Astrocyte (in vitro differentiated cells and primary cell): ENCODE data around the gene TLE2. TPM values are rescaled to one million over a fixed set of nuclear protein-coding genes. Genes with fewer than 3 reads are reported as not detected.

ENCODE experiments used
- DNase-seq: peaks from one replicate; pipeline ENCODE4 v3.0.0-alpha.2; 2010; ENCODE audit warnings: low read depth
- FAIRE-seq: peaks from 2 replicates; lab custom pipeline; 2011; peaks lifted over from hg19 to GRCh38; lab: Jason Lieb, UNC
- H2AFZ ChIP-seq: 2 replicates; pipeline ENCODE4 v1.6.0; 2012; ENCODE audit warnings: low read depth, low read length, inconsistent platforms
- H3K27ac ChIP-seq: 2 replicates; pipeline ENCODE4 v1.5.1; 2011; ENCODE audit warnings: low read depth, low read length, inconsistent platforms
- H3K27me3 ChIP-seq: 2 replicates; pipeline ENCODE4 v1.6.0; 2011; ENCODE audit warnings: low read length, inconsistent platforms; ENCODE audit not compliant: insufficient read depth
- H3K36me3 ChIP-seq: 2 replicates; pipeline ENCODE4 v1.5.1; 2011; ENCODE audit warnings: low read length, inconsistent platforms; ENCODE audit not compliant: insufficient read depth
- H3K4me1 ChIP-seq: 2 replicates; pipeline ENCODE4 v1.5.1; 2011; ENCODE audit warnings: low read length, inconsistent platforms; ENCODE audit not compliant: insufficient read depth
- H3K4me2 ChIP-seq: 2 replicates; pipeline ENCODE4 v1.6.0; 2012; ENCODE audit warnings: low read length, inconsistent platforms
- H3K4me3 ChIP-seq: 2 replicates; pipeline ENCODE4 v1.5.1; 2011; ENCODE audit warnings: low read depth, mild to moderate bottlenecking, low read length, inconsistent platforms; ENCODE audit not compliant: insufficient read depth
- H3K79me2 ChIP-seq: 2 replicates; pipeline ENCODE4 v1.6.0; 2012; ENCODE audit warnings: mild to moderate bottlenecking, low read length, inconsistent platforms; ENCODE audit not compliant: insufficient read depth
- H3K9ac ChIP-seq: 2 replicates; pipeline ENCODE4 v1.6.0; 2012; ENCODE audit warnings: mild to moderate bottlenecking, low read length, inconsistent platforms
- H3K9me3 ChIP-seq: 2 replicates; pipeline ENCODE4 v1.5.1; 2012; ENCODE audit warnings: low read depth, mild to moderate bottlenecking, low read length, inconsistent platforms; ENCODE audit not compliant: insufficient read depth
- H4K20me1 ChIP-seq: 2 replicates; pipeline ENCODE4 v1.6.0; 2012; ENCODE audit warnings: low read length, inconsistent platforms; ENCODE audit not compliant: insufficient read depth
- H3K27ac Mint-ChIP-seq: one replicate; pipeline ENCODE4 v1.8.0; 2021; ENCODE audit warnings: mild to moderate bottlenecking, mixed read lengths; ENCODE audit not compliant: unreplicated experiment
- H3K27me3 Mint-ChIP-seq: one replicate; pipeline ENCODE4 v1.8.0; 2021; ENCODE audit warnings: low read depth, mixed read lengths; ENCODE audit not compliant: unreplicated experiment
- H3K36me3 Mint-ChIP-seq: one replicate; pipeline ENCODE4 v1.8.0; 2021; ENCODE audit warnings: low read depth, mixed read lengths; ENCODE audit not compliant: unreplicated experiment
- H3K4me1 Mint-ChIP-seq: one replicate; pipeline ENCODE4 v1.8.0; 2021; ENCODE audit warnings: low read depth, mixed read lengths; ENCODE audit not compliant: unreplicated experiment
- H3K4me3 Mint-ChIP-seq: one replicate; pipeline ENCODE4 v1.8.0; 2021; ENCODE audit warnings: mild to moderate bottlenecking, moderate library complexity, mixed read lengths; ENCODE audit not compliant: unreplicated experiment
- H3K9me3 Mint-ChIP-seq: one replicate; pipeline ENCODE4 v1.8.0; 2021; ENCODE audit warnings: mild to moderate bottlenecking, mixed read lengths; ENCODE audit not compliant: unreplicated experiment
- CTCF ChIP-seq: IDR thresholded peaks from 2 replicates; pipeline ENCODE4 v1.5.1; 2011; ENCODE audit warnings: low read depth, mild to moderate bottlenecking, inconsistent platforms, low read length, moderate library complexity; ENCODE audit not compliant: insufficient read depth
- EZH2 ChIP-seq: IDR thresholded peaks from 2 replicates; pipeline ENCODE4 v1.6.1; 2012; ENCODE audit warnings: mild to moderate bottlenecking, low read length, inconsistent platforms; ENCODE audit not compliant: insufficient read depth
- total RNA-seq: library from RNA; stranded (reverse); gene quantifications from 2 replicates; pipeline ENCODE4 v1.2.1, GENCODE V29; 2021

TLE2 gene
- total RNA-seq, 1 donor from 2014 or later = 0.79 TPM

DNA sequence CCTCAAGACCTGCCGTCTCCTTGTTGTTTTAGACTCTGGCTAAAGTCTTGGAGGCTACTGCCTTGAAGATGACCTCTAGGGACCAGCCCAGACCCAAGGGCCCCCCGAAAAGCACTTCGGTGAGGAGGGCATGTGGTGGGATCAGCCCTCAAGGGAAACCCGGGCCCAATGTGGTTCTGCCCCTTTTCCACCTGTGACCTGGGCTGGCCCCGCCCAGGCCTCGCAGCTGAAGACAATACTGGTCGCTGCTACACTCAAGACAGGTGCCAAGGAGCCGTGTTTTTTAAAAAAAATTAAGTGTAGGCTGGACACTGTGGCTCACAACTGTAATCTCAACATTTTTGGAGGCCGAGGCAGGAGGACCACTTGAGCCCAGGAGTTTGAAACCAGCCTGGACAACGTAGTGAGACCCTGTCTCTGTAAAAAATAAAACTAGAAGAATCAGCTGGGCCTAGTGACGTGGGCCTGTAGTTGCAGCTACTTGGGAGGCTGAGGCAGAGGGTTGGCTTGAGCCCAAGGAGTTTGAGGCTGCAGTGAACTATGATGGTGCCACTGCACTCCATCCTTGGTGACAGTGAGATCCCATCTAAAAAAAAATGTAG, 50.8 kb downstream of the TLE2 start:
- no peaks in the 10 kb centered on the region for H3K79me2 ChIP-seq
- Mint-ChIP-seq H3K9me3 (no peaks in the 10 kb centered on the region), H3K4me3 (no peak overlapping the region), H3K36me3 (no peaks in the 10 kb centered on the region), H3K27ac (no peak overlapping the region), H3K27me3 (peaks cover 73% of the 10 kb centered on the region), H3K4me1 (peaks cover 4% of the 10 kb centered on the region)
- H2AFZ ChIP-seq = no peak overlapping the region
- H3K36me3 ChIP-seq = no peaks in the 10 kb centered on the region
- no peaks in the 10 kb centered on the region for H4K20me1 ChIP-seq
- H3K9me3 ChIP-seq = no peaks in the 10 kb centered on the region
- H3K4me2 ChIP-seq = no peak overlapping the region
- H3K4me3 ChIP-seq = no peak overlapping the region
- H3K9ac ChIP-seq = no peak overlapping the region
- FAIRE-seq (no peak), DNase-seq (no peak)
- TF ChIP-seq EZH2 (no peak), CTCF (no peak)
- H3K27me3 ChIP-seq = peaks cover 20% of the 10 kb centered on the region
- no peak overlapping the region for H3K27ac ChIP-seq
- H3K4me1 ChIP-seq = peaks cover 12% of the 10 kb centered on the region

GRCh38 chr19:2977746-2978138, 51.3 kb downstream of the TLE2 start:
- H3K27ac Mint-ChIP-seq = no peak overlapping the region

More at GRCh38 chr19:2977746-2978138, 51.3 kb downstream of the TLE2 start:
- H3K4me2 ChIP-seq = peak overlapping the region; percentile 95
- H3K4me3 Mint-ChIP-seq = peak overlapping the region; percentile 74
- H3K9ac ChIP-seq = no peak overlapping the region
- DNase-seq (no peak), FAIRE-seq (no peak)
- no peaks in the 10 kb centered on the region for H3K36me3 ChIP-seq
- peaks cover 74% of the 10 kb centered on the region for H3K27me3 Mint-ChIP-seq
- no peak overlapping the region for H3K4me3 ChIP-seq
- no peaks in the 10 kb centered on the region for H4K20me1 ChIP-seq
- no peak overlapping the region for H3K27ac ChIP-seq
- peaks cover 9% of the 10 kb centered on the region for H3K4me1 ChIP-seq
- no peaks in the 10 kb centered on the region for H3K9me3 Mint-ChIP-seq
- H3K27me3 ChIP-seq = peaks cover 23% of the 10 kb centered on the region
- no peak for TF ChIP-seq EZH2
- TF ChIP-seq CTCF = no peak
- H3K79me2 ChIP-seq = no peaks in the 10 kb centered on the region
- H3K36me3 Mint-ChIP-seq = no peaks in the 10 kb centered on the region
- H2AFZ ChIP-seq = no peak overlapping the region
- H3K4me1 Mint-ChIP-seq = peaks cover 4% of the 10 kb centered on the region
- no peaks in the 10 kb centered on the region for H3K9me3 ChIP-seq
